Lung (tissue), 12 donors: Measurements from ENCODE around the gene ATG16L1. TPM values are rescaled to one million over a fixed set of nuclear protein-coding genes. Genes with fewer than 3 reads are reported as not detected.

ENCODE experiments used
- ATAC-seq: fragments of 200-7000 bp; cut with Tn5 transposase; one replicate; pipeline ENCODE4 v1.9.1; 2020; ENCODE audit warnings: moderate number of reproducible peaks; ENCODE audit not compliant: insufficient read depth, low FRiP score
- DNase-seq, 3 donors: peaks; one replicate each; pipeline ENCODE4 v3.0.0-alpha.2; 2013 to 2017
- H3K27ac ChIP-seq, 2 donors: one replicate each; pipeline ENCODE4 v1.5.1; 2013; ENCODE audit warnings: mild to moderate bottlenecking in 2 of 2, moderate library complexity in 2 of 2, control low read depth in 1 of 2, inconsistent platforms in 1 of 2, low read depth in 1 of 2, low read length in 1 of 2
- H3K27me3 ChIP-seq, 3 donors: one replicate each; pipeline ENCODE4 v1.5.1; 2013; ENCODE audit warnings: low read length in 2 of 3; ENCODE audit not compliant: control insufficient read depth in 3 of 3, insufficient read depth in 3 of 3
- H3K36me3 ChIP-seq, 4 donors: one replicate each; pipeline ENCODE4 v1.5.1; 2013; ENCODE audit warnings: low read length in 4 of 4, mild to moderate bottlenecking in 1 of 4, moderate library complexity in 1 of 4; ENCODE audit not compliant: control insufficient read depth in 4 of 4, insufficient read depth in 4 of 4
- H3K4me1 ChIP-seq, 5 donors: one replicate each; pipeline ENCODE4 v1.5.1; 2013; ENCODE audit warnings: low read length in 5 of 5, mild to moderate bottlenecking in 2 of 5, moderate library complexity in 1 of 5; ENCODE audit not compliant: control insufficient read depth in 5 of 5, insufficient read depth in 5 of 5
- H3K4me3 ChIP-seq: one replicate; pipeline ENCODE4 v1.5.1; 2013; ENCODE audit warnings: mild to moderate bottlenecking, control low read depth, moderate library complexity
- H3K9ac ChIP-seq, 2 donors: one replicate each; pipeline ENCODE4 v1.5.1; 2013; ENCODE audit warnings: low read length in 2 of 2, control low read depth in 1 of 2; ENCODE audit not compliant: insufficient read depth in 1 of 2
- H3K9me3 ChIP-seq, 4 donors: one replicate each; pipeline ENCODE4 v1.5.1; 2013; ENCODE audit warnings: low read length in 3 of 4, mild to moderate bottlenecking in 1 of 4, moderate library complexity in 1 of 4; ENCODE audit not compliant: control insufficient read depth in 4 of 4, insufficient read depth in 3 of 4
- WGBS, 2 donors: extraction: QIAGEN DNeasy Blood & Tissue Kit; methylation state at CpG; one replicate each; pipeline ENCODE4 v1.1.7; 2013; 5-methylcytosine and 5-hydroxymethylcytosine counted together
- polyA plus RNA-seq, 2 donors: library from polyadenylated mRNA; stranded (reverse); fragments of 200-250 nt; gene quantifications; one replicate each; pipeline ENCODE4 v1.2.1, GENCODE V29; 2013
- total RNA-seq, 2 donors: library from RNA; depleted of rRNA in 1 of 2; stranded (reverse); fragments of >200 nt in 1 of 2; gene quantifications; one replicate each; pipeline ENCODE4 v1.2.1, GENCODE V29; 2014 to 2021
- TF ChIP-seq, protein P1 (sequence below): IDR thresholded peaks from 2 replicates; pipeline ENCODE4 v1.5.1; 2012; ENCODE audit warnings: mild to moderate bottlenecking; ENCODE audit errors: control extremely low read depth, extremely low read depth
- donor health status: control.
- donor health status: control.
- donor health status: Bipolar disorder and iron deficiency.
- donor health status: healthy.
- donor health status: DM: yes; HTN: yes; CAD: no.

ATG16L1 gene
- total and polyA plus RNA-seq, 4 donors: 10.9 to 37.0 (median 20.3) TPM

DNA sequence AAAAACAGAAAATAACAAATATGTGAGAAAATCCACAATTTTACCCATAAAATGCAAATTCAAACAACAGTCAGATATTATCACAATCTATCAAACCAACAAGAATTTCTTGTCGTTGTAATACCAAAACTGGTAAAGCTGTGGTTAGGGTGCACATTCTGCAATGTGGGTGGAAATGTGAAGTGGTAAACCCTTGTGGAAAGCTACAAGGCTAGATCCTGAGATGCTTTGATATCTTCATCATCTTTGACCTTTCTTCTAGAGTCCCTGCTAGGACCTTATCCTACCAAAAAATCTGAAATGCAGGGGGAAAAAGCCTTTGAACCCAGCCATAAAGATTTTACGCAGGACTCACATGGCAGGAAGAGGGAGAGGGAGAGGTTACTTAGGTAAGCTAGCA lies 17.2 kb upstream of the ATG16L1 start:
- 63 to 69% methylated on average over 2 of the region's 2 CpGs for whole genome bisulfite sequencing, 2 donors
- no peak overlapping the region for H3K9ac ChIP-seq
- H3K4me1 ChIP-seq: no peaks in the 10 kb centered on the region
- H3K27ac ChIP-seq: no peak overlapping the region
- TF ChIP-seq, protein P1, sequence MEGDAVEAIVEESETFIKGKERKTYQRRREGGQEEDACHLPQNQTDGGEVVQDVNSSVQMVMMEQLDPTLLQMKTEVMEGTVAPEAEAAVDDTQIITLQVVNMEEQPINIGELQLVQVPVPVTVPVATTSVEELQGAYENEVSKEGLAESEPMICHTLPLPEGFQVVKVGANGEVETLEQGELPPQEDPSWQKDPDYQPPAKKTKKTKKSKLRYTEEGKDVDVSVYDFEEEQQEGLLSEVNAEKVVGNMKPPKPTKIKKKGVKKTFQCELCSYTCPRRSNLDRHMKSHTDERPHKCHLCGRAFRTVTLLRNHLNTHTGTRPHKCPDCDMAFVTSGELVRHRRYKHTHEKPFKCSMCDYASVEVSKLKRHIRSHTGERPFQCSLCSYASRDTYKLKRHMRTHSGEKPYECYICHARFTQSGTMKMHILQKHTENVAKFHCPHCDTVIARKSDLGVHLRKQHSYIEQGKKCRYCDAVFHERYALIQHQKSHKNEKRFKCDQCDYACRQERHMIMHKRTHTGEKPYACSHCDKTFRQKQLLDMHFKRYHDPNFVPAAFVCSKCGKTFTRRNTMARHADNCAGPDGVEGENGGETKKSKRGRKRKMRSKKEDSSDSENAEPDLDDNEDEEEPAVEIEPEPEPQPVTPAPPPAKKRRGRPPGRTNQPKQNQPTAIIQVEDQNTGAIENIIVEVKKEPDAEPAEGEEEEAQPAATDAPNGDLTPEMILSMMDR: no peak
- no peak overlapping the region for H3K4me3 ChIP-seq
- DNase-seq (no peak), ATAC-seq (no peak)
- H3K27me3 ChIP-seq: no peaks in the 10 kb centered on the region
- no peaks in the 10 kb centered on the region for H3K36me3 ChIP-seq
- peaks cover 0 to 4% (median 0%) of the 10 kb centered on the region in 4 donors for H3K9me3 ChIP-seq

DNA sequence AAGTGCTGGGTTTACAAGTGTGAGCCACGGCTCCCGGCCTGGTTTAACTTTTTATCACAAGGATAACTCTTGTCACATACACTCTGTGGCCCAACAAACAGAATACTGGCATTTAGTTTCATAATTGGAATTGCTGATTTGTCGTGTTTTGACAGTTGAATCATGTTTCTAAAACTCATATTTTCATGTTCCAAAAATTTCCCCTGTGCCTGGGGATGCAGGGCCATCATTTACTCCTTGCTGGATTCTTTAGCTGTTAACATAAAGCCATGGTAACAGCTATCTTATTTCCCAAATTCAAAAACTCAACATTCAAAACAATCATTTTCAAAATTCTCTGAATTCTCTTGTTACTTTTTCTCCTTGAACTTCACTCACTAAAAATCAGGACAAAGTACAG lies 16.5 kb upstream of the ATG16L1 start:
- Histone ChIP-seq H3K4me1 (no peaks in the 10 kb centered on the region), H3K4me3 (no peak overlapping the region), H3K9ac (no peak overlapping the region), H3K27ac (no peak overlapping the region), H3K27me3 (no peaks in the 10 kb centered on the region), H3K9me3 (peaks cover 0 to 4% (median 0%) of the 10 kb centered on the region in 4 donors), H3K36me3 (no peaks in the 10 kb centered on the region)
- WGBS, 2 donors: 85 to 94% methylated on average over 3 of the region's 3 CpGs
- no peak for ATAC-seq
- DNase-seq: no peak
- TF ChIP-seq, protein P1: no peak

DNA sequence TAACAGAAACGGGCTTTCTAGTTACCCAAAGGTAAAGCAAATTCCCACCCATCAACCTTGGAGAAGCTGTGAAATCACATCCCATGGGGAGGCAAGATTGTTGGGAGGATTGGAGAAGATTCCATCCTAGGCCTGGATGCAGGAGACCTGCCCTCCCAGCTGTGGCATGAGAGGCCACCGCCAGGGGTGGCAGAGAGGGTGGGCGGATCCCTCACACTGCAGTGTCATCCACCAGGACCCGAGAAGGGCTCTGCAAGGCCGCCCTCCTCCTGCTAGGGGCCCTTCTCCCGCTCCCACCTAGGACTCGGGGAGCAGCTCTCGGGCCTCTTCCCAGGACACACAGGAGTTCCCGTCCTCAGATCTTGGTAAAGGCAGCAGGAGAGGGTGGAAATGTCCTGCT lies 15.5 kb upstream of the ATG16L1 start:
- no peak overlapping the region for H3K9ac ChIP-seq
- H3K27ac ChIP-seq: no peak overlapping the region
- 71 to 81% methylated on average over 9 of the region's 9 CpGs for WGBS, 2 donors
- H3K4me3 ChIP-seq: no peak overlapping the region
- H3K27me3 ChIP-seq: no peaks in the 10 kb centered on the region
- DNase-seq (no peak), ATAC-seq (no peak)
- H3K9me3 ChIP-seq: peaks cover 0 to 4% (median 0%) of the 10 kb centered on the region in 4 donors
- H3K4me1 ChIP-seq: no peaks in the 10 kb centered on the region
- H3K36me3 ChIP-seq: no peaks in the 10 kb centered on the region
- TF ChIP-seq, protein P1: no peak
